GM23338 (cell line): ENCODE results near the gene NRP2. TPM values are rescaled to one million over a fixed set of nuclear protein-coding genes. Genes with fewer than 3 reads are reported as not detected.

Experiments used
- ATAC-seq: fragments of 200-7000 bp; cut with Tn5 transposase; 3 replicates; pipeline ENCODE4 v1.9.1; 2020
- DNase-seq: peaks from one replicate; pipeline ENCODE4 v3.0.0-alpha.2; 2015; ENCODE audit warnings: low spot score
- H2AFZ ChIP-seq: fragments of 200-600 bp; sonication (generic); 2 replicates; pipeline ENCODE4 v1.8.0; 2016; ENCODE audit warnings: antibody characterized with exemption, mild to moderate bottlenecking, moderate library complexity
- H3F3A ChIP-seq: fragments of 200-600 bp; sonication (generic); replicated peaks from 2 replicates; pipeline ENCODE4 v1.8.0; 2017; ENCODE audit warnings: antibody characterized with exemption, mixed run types, low read depth
- H3K27ac ChIP-seq: fragments of 200-600 bp; sonication (generic); 2 replicates; pipeline ENCODE4 v1.6.1; 2016; ENCODE audit warnings: low read depth
- H3K27me3 ChIP-seq: fragments of 200-600 bp; sonication (generic); 2 replicates; pipeline ENCODE4 v1.8.0; 2016; ENCODE audit warnings: mild to moderate bottlenecking, mixed run types, moderate library complexity; ENCODE audit not compliant: insufficient read depth
- H3K36me3 ChIP-seq: fragments of 200-600 bp; sonication (generic); 2 replicates; pipeline ENCODE4 v1.8.0; 2016; ENCODE audit warnings: mild to moderate bottlenecking; ENCODE audit not compliant: insufficient read depth
- H3K4me1 ChIP-seq: fragments of 200-600 bp; sonication (generic); 2 replicates; pipeline ENCODE4 v1.8.0; 2016; ENCODE audit warnings: mild to moderate bottlenecking, moderate library complexity; ENCODE audit not compliant: insufficient read depth
- H3K4me2 ChIP-seq: fragments of 200-600 bp; sonication (generic); 2 replicates; pipeline ENCODE4 v1.7.1; 2017; ENCODE audit warnings: mixed run types
- H3K4me3 ChIP-seq: fragments of 200-600 bp; sonication (generic); 2 replicates; pipeline ENCODE4 v1.6.1; 2016; ENCODE audit warnings: mixed run types
- H3K79me2 ChIP-seq: fragments of 200-600 bp; sonication (generic); replicated peaks from 2 replicates; pipeline ENCODE4 v1.8.0; 2017; ENCODE audit warnings: mild to moderate bottlenecking; ENCODE audit not compliant: insufficient read depth
- H3K9me2 ChIP-seq: fragments of 200-600 bp; sonication (generic); 2 replicates; pipeline ENCODE4 v1.8.0; 2017; ENCODE audit not compliant: insufficient read depth
- H4K20me1 ChIP-seq: fragments of 200-600 bp; sonication (generic); replicated peaks from 2 replicates; pipeline ENCODE4 v1.8.0; 2017; ENCODE audit warnings: mild to moderate bottlenecking; ENCODE audit not compliant: insufficient read depth
- H3K27ac Mint-ChIP-seq: 2 replicates; pipeline ENCODE4 v1.8.0; 2020; ENCODE audit warnings: inconsistent platforms, mild to moderate bottlenecking, moderate library complexity, mixed read lengths
- H3K27me3 Mint-ChIP-seq: 3 replicates; pipeline ENCODE4 v1.8.0; 2022; ENCODE audit warnings: low read depth, mild to moderate bottlenecking, moderate library complexity, mixed read lengths, inconsistent platforms; ENCODE audit not compliant: insufficient read depth, poor library complexity
- H3K36me3 Mint-ChIP-seq: 3 replicates; pipeline ENCODE4 v1.8.0; 2021; ENCODE audit warnings: low read depth, mild to moderate bottlenecking, inconsistent platforms, moderate library complexity, mixed read lengths
- H3K4me1 Mint-ChIP-seq: 3 replicates; pipeline ENCODE4 v1.8.0; 2020; ENCODE audit warnings: mild to moderate bottlenecking, inconsistent platforms, mixed read lengths
- H3K4me3 Mint-ChIP-seq: 3 replicates; pipeline ENCODE4 v1.8.0; 2021; ENCODE audit warnings: moderate library complexity, mild to moderate bottlenecking, inconsistent platforms, mixed read lengths
- H3K9me3 Mint-ChIP-seq: 3 replicates; pipeline ENCODE4 v1.8.0; 2020; ENCODE audit warnings: moderate library complexity, mild to moderate bottlenecking, inconsistent platforms, mixed read lengths
- CREB1 ChIP-seq: fragments of 250-450 bp; sonication (Bioruptor Pico); IDR thresholded peaks from 2 replicates; pipeline ENCODE4 v1.5.0; 2020; ENCODE audit warnings: low read depth, mild to moderate bottlenecking, moderate library complexity
- CTCF ChIP-seq, 2 experiments: fragments of 200-600 bp in 1 of 2; sonication (generic) in 1 of 2; conservative IDR thresholded peaks; 2 replicates each; pipeline versions ENCODE4 v1.5.1 to v1.6.1; 2016 to 2017; ENCODE audit warnings: antibody characterized with exemption in 2 of 2, low read depth in 2 of 2, mild to moderate bottlenecking in 2 of 2, moderate library complexity in 1 of 2
- ETS1 ChIP-seq: IDR thresholded peaks from 2 replicates; pipeline ENCODE4 v1.6.1; 2016; ENCODE audit warnings: antibody characterized with exemption
- EZH2 ChIP-seq: fragments of 200-600 bp; sonication (generic); IDR thresholded peaks from one replicate; pipeline ENCODE4 v1.8.0; 2017; ENCODE audit warnings: antibody characterized with exemption, mild to moderate bottlenecking, low read depth; ENCODE audit not compliant: unreplicated experiment
- JUNB ChIP-seq: IDR thresholded peaks from one replicate; pipeline ENCODE4 v1.6.1; 2016; ENCODE audit warnings: antibody characterized with exemption; ENCODE audit not compliant: unreplicated experiment
- NANOG ChIP-seq: IDR thresholded peaks from 2 replicates; pipeline ENCODE4 v1.6.1; 2016; ENCODE audit warnings: antibody characterized with exemption, borderline replicate concordance
- POLR2AphosphoS5 ChIP-seq: IDR thresholded peaks from 2 replicates; pipeline ENCODE4 v1.6.1; 2016; ENCODE audit warnings: antibody characterized with exemption, low read depth
- REST ChIP-seq: IDR thresholded peaks from one replicate; pipeline ENCODE4 v1.6.1; 2018; ENCODE audit warnings: antibody characterized with exemption; ENCODE audit not compliant: unreplicated experiment
- STAT1 ChIP-seq: IDR thresholded peaks from one replicate; pipeline ENCODE4 v1.6.1; 2016; ENCODE audit warnings: antibody characterized with exemption; ENCODE audit not compliant: unreplicated experiment
- ZNF114 ChIP-seq: fragments of 250-450 bp; sonication (Bioruptor Pico); IDR thresholded peaks from 2 replicates; pipeline ENCODE4 v1.5.0; 2020; ENCODE audit warnings: mild to moderate bottlenecking, moderate library complexity
- ZNF331 ChIP-seq: fragments of 250-450 bp; sonication (Bioruptor Pico); IDR thresholded peaks from 2 replicates; pipeline ENCODE4 v1.5.0; 2020; ENCODE audit warnings: low read depth, mild to moderate bottlenecking, moderate library complexity
- polyA plus RNA-seq: library from polyadenylated mRNA; unstranded; fragments of >200 nt; fragmentation: Nextera tagmentation; extraction: Ambion mirVana; gene quantifications from 2 replicates; pipeline ENCODE4 v1.2.1, GENCODE V29; 2016
- total RNA-seq: library from RNA; depleted of rRNA; stranded (reverse); fragments of >200 nt; shearing (Covaris generic); gene quantifications from 2 replicates; pipeline ENCODE4 v1.2.3, GENCODE V29; 2014

Gene NRP2
- total and polyA plus RNA-seq, 2 experiments from 2014 or later, result 18.4 to 22.0 TPM

- Mint-ChIP-seq H3K9me3 (no peaks in the 10 kb centered on the region), H3K36me3 (peaks cover 23% of the 10 kb centered on the region; the same call in 2 of the 3 replicates), H3K27me3 (no peaks in the 10 kb centered on the region), H3K4me3 (no peak overlapping the region), H3K27ac (no peak overlapping the region), H3K4me1 (peaks cover 15% of the 10 kb centered on the region)
- no peak overlapping the region for H3K27ac ChIP-seq
- H3F3A ChIP-seq, result no peaks in the 10 kb centered on the region
- no peaks in the 10 kb centered on the region for H3K27me3 ChIP-seq
- TF ChIP-seq CTCF (conservative IDR thresholded peaks at IDR 0.05; ENCODE audit: low read depth in 2 of 2) (no peak), ZNF331 (CRISPR knock-in tag) (no peak), REST (no peak), JUNB (no peak), ZNF114 (CRISPR knock-in tag) (no peak), CREB1 (CRISPR knock-in tag) (no peak)
- no peak overlapping the region for H3K4me3 ChIP-seq
- H3K4me1 ChIP-seq, result 0 out of 2 replicates have a peak, but pooled peaks cover 5% of the 10 kb centered on the region
- no peak overlapping the region for H3K4me2 ChIP-seq
- no peaks in the 10 kb centered on the region; the same call in 1 of the 2 replicates for H3K36me3 ChIP-seq
- no peak overlapping the region for H2AFZ ChIP-seq
- ATAC-seq (no peak), DNase-seq (no peak)
- H3K9me2 ChIP-seq, result peaks cover 13% of the 10 kb centered on the region
- H4K20me1 ChIP-seq, result no peaks in the 10 kb centered on the region
- no peaks in the 10 kb centered on the region for H3K79me2 ChIP-seq
These were observed 72.6 kb downstream of the NRP2 start for GRCh38 chr2:205754924-205755321.

GRCh38 chr2:205755923-205756322 is 73.6 kb downstream of the NRP2 start:
- DNase-seq, result no peak
- peaks cover 13% of the 10 kb centered on the region for H3K4me1 Mint-ChIP-seq
- no peak overlapping the region for H3K27ac ChIP-seq
- H3K9me3 Mint-ChIP-seq, result no peaks in the 10 kb centered on the region
- no peaks in the 10 kb centered on the region; the same call in 1 of the 2 replicates for H3K36me3 ChIP-seq
- no peaks in the 10 kb centered on the region for H3K79me2 ChIP-seq
- H3K36me3 Mint-ChIP-seq, result peaks cover 14% of the 10 kb centered on the region; the same call in 1 of the 3 replicates
- no peaks in the 10 kb centered on the region for H3K27me3 Mint-ChIP-seq
- no peak overlapping the region for H2AFZ ChIP-seq
- no peak overlapping the region for H3K4me2 ChIP-seq
- H3K4me1 ChIP-seq, result 0 out of 2 replicates have a peak, but pooled peaks cover 5% of the 10 kb centered on the region
- no peaks in the 10 kb centered on the region for H3K27me3 ChIP-seq
- no peaks in the 10 kb centered on the region for H4K20me1 ChIP-seq
- no peak overlapping the region for H3K4me3 Mint-ChIP-seq
- H3F3A ChIP-seq, result no peaks in the 10 kb centered on the region
- no peak overlapping the region for H3K4me3 ChIP-seq
- no peak for ATAC-seq
- no peak overlapping the region for H3K27ac Mint-ChIP-seq
- H3K9me2 ChIP-seq, result peaks cover 12% of the 10 kb centered on the region
- TF ChIP-seq CREB1 (CRISPR knock-in tag), result no peak
- no peak for TF ChIP-seq STAT1
- no peak for TF ChIP-seq POLR2AphosphoS5
- TF ChIP-seq ETS1, result no peak
- no peak for TF ChIP-seq EZH2
- TF ChIP-seq REST, result no peak
- no peak for TF ChIP-seq ZNF331 (CRISPR knock-in tag)
- no peak for TF ChIP-seq CTCF (conservative IDR thresholded peaks at IDR 0.05; ENCODE audit: low read depth in 2 of 2)
- TF ChIP-seq ZNF114 (CRISPR knock-in tag), result no peak
- no peak for TF ChIP-seq NANOG
- no peak for TF ChIP-seq JUNB
